GM21423 (cell line): ENCODE results near the gene STPG1.
A peak's percentile ranks its signal among the peaks of the same experiment; 100 is the strongest.

Experiments used
- ATAC-seq: cut with Tn5 transposase; IDR thresholded peaks from one replicate; pipeline ENCODE4 v1.9.1; 2021; ENCODE audit warnings: mild to moderate bottlenecking, moderate library complexity; ENCODE audit not compliant: unreplicated experiment

STPG1 gene

DNA sequence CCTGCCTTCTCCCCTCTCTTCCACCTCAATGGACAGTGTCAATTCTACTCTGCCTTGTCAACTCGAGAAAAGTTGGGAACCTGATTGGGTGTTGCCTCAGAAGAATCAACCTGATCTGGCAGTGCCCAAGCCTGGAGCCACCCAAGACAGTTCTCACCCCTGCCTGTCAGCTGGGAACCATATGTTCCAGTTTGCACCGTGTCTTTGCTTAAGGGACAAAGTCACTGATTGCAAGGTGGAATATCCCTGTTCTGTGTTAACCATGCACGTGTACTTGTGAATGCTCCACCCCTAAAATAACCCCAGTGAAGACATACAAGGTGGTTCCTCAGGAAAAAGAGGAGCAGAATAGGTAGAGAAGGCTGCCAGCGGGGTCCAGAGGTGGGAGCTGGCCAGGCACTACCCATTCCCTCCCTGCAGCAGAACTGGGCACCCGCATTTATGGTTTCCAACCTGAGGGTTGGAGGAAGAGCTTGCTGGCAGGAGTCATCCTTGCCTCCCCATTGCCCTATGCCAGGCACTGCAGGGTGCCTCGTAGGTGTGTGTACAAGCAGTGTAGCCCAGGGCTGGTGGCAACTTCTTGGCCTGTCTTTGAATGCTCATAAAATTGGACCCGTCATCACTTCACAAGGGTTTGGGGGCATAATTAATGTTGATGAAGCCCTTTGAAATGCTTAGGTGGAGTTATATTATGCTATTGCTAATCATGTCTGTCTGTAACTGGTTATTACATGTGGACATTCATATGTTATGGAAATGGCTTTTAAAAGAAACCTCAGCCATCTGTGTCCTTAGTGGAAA lies 13.4 kb upstream of the STPG1 start:
- ATAC-seq = no peak

DNA sequence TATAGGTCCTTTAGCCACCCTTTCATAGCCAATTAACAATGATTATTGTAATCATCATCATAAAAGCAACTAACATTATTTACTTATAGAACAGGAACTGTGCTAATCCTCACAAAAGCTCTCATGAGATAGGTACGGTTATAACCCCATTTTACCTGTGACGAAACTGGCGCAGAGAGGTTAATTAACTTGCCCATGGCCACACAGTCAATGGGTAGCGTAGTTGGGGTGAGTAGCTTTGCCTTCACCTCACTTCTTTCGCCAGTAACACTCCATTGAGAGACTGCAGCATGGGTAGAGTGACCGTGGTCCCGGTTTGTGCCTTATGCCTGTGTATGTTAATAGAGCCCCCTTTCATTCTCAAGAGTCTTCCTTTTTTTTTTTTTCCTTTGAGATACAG lies 12.3 kb upstream of the STPG1 start:
- ATAC-seq = no peak

DNA sequence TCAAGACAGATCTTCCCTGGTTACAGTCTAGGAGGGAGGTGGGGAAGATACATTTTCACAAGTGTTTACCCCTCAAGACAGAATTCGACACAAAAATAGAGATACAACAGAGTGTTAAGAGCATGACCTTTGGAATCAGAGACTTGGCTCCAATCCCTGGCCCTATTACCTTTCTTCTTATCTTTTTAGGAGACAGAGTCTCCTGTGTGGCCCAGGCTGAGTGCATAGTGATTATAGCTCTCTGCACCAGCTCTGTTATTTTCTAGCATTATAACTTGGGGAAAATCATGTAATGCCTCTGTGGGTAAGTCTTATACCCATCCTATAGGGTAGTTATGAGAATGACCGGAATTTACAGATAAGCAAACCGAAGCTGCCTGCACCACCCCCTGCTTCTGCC lies 11.9 kb upstream of the STPG1 start:
- ATAC-seq = no peak

DNA sequence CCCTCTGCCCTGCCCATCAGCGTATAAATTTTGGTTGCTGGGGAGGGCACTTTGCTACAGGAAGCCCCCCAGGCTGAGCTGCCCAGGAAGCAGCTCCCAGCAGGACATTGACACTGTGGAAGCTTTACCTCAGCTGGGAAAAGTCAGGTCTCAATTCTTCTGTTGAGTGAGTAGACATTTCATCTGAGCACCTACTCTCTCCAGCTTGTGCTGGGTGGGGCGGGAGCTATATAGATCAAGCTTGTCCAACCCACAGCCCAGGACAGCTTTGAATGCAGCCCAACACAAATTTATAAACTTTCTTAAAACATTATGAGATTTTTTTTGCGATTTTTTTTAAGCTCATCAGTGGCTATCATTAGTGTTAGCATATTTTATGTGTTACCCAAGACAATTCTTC lies 11.4 kb upstream of the STPG1 start:
- ATAC-seq = no peak

DNA sequence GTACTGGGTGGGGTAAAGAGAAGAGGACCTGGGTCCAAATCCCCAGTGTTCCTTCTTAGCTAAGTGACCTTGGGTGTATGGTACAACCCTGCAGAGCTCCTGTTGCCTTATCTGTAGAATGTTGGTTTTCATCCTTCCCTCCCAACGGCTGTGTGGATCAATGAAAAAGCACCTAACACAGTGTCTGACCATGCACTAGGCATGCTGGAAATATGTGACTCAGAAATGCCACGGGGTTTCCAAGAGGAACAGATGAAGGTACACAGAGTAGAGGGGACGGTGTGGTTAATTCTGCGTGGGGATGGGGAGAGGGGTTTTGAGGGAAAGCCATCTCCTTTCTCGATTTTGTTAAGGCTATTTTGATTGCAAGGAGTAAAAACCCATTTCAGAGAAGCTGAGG lies 10.6 kb upstream of the STPG1 start:
- ATAC-seq = no peak

DNA sequence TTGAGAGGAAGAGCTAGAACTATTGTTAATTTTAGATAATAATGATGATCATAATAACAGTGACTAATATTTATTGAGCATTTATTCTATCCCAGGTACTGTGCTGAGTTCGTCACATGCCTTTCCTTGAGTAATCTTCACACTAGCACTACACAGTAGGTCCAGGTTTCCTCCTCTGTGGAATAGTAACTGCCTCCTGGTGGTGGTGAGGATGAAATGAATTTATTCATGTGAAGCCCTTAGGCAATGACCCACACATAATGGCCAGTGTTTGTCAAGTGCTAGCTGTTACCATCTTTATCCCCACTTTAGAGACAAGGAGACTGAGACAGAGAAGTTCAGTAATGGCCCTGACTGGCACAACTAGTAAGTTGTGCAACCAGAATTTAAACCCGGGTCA lies 7.9 kb upstream of the STPG1 start:
- ATAC-seq = no peak

DNA sequence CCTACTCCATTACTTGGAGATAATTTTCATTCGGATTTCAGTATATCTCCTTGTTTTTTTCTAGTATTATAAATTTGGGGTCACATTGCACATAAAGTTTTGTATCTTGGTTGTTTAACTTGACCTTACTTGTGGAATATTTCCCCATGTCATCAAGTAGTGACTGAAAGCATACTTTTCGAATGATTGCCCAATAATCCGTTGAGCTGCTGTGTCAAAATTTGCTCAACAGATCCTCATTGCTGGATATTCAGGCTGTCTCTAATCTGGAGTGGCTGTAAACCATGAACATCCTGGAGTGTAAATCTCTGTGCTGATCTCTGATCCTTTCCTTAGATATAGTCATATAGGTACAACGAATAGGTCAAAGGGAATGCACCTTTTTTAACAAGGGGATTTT lies 7.0 kb upstream of the STPG1 start:
- ATAC-seq = no peak

DNA sequence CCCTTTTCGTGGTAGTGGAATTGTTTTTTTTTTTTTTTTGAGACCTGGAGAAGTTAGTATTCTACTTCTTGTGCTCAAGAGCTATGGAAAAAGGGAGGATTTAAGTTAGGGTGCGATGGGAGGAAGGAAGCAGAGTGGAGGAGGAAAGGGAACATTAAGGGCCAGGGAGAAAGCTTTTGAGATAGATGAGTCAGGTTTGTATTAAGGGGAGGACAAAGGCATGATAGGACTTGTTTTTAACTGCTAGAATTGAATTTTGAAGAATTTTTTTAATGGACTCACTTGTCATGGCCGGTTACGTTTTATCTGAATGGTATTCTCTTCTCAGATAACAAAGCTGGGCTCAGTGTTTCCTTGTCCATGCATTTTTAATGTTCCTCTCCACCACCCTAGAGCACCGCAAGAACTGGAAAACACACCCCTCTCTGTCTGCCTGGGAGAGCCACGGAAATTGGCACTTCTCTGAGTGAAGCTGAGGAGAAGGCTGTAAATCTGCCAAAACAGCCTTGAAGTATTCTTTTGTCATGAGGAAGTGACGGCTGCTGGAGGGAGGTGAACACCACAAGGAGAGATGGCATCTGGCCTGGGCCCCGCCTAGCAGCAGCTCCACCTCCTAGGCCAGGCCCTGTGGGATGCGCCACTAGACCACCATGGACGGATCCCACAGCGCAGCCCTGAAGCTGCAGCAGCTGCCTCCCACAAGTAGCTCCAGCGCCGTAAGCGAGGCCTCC lies 5.5 kb upstream of the STPG1 start:
- no peak for ATAC-seq

DNA sequence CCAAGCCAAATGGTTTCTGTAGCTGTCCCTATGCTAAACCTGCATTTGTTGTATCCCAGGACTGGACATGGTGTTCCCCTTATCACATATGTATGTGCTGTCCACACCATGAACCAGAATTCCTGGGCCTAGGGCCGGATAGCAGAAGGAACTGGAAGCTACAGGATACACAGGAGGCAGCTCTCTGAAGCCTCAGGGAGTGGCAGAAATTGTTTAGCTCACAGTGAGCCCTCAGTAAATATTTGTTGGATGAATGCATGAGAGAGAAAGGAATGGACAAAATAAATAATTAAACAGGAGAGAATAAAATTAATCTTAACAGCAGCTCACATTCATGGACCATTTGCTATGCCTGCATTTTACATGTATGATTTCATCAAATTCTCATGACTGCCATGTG lies 4.1 kb upstream of the STPG1 start:
- ATAC-seq = no peak

DNA sequence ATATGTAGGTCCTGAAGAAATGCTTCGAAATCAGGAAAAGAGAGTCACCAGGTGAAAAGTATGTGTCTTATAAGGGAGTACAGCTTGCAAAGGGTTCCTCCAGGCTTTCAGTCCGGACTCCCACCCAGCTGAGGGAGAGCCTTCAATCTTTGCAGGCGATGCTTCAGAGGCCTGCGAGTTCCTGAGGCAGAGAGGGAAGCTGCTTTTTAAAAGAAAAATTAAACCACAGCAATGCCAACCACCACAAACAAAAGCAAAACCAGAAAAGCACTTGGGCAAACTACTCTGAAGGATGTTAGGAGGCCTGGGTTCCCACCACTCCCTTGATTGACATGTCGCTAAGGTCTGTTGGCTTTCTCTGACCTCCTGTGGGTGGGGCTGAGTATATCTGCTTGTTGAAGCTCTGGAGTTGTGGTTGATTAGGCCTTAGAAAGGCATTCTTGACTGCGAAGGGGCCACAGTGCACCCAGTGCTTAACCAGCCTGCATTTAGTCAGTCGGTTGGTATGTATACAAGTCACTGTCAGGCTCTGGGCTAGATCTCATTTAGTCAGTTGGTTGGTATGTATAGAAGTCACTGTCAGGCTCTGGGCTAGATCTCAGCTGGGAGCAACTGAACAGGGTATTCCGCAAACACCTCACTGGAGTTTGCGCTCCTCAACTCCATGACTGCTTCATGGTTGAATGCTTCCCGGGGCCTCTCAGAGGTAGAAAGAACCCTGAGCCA lies 3.2 kb upstream of the STPG1 start:
- no peak for ATAC-seq

DNA sequence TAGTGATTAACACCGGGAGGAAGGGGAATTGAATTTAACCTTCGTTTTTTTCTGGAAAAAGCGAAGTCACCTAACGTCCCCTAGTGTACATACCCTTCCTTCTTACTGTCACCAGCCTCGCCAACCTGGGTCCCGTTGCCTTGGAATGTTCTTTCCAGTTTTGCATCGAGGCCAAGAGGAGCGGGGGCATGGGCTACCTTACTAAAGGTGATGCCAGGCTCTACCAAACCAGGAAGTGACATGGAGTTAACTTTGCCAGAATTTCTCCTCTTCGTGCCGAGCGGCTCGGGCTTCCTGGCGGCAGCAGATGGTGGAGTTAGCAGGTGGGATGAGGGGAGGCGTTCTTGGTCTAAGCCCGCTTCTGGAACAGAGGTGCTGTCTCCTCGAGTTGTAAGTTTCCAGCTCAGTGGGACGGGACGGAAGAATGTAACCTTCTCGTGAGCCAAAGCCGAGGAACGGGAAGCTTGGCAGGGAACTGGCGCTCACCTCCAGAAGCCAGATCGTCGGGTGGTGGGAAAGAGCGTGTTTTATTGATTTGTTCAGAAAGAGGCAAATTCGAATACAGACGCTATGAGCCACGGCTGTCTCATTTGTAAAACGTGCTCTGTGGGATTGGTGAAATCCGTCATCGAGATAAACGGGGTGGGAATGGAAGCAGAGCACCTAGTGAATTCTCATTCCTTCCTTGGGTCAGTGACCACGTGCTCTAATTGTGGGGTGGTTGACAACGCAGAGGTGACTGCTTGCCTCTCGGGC lies 2.5 kb upstream of the STPG1 start:
- peak; percentile 5 for ATAC-seq

DNA sequence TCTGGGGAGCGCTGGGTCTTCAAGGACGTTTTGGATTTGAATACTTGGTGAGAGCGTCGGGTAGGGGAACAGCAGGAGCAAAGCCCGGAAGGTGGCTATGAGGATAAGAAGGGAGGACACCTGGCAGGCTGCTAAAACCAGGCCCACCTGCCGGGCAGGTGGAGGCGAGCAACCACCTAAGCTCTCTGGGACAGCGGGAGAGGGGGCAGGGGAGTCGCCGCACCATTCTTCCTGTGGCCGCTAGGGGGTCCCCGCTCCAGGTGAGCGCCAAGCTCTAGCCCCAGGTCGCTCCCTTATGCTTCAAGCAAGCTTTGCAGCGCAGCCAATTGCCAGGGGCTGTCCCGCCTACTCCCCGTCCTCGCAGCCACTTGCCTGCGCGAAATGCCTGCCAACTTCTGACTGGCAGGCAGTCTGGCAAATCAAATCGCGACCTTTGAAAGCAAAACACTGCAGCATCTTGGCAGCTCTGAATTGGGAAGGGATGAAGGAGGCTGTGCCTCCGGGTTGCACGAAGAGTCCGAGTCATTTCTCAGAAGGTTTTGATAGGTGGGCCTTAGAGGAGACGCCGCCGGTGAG lies 1.8 kb upstream of the STPG1 start, which contains the start of gene NIPAL3:
NIPAL3 (plus strand) TSS at position 469 of the 576 bp plus-strand sequence. CDS start 3,746 bp downstream, outside the sequence.
- peak; percentile 93 for ATAC-seq

DNA sequence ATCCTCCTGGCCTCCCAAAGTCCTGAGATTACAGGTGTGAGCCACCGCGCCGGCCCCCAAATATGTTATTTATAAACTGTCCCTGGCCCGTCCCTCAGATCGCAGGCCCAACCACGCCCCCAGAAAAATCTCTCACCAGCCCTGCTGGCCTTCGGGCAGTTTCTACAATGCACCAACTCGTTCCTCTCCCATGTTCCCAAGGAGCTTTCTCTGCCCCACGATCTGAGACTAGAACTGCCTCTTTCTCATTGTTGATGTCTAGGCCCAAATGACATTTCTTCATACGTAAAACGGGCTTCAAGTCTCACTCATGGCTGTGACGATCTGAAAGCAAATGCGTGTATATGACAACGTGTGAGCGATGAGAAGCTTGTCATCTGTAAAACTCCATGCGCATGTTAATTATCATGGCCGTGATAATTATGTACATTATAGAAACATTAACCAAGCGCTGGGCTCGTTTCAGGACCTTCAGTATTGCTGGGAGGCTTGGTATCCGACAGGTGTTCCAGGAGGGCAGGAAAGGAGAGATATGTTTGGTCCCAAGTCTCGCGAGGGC lies 1.3 kb upstream of the STPG1 start:
- no peak for ATAC-seq

DNA sequence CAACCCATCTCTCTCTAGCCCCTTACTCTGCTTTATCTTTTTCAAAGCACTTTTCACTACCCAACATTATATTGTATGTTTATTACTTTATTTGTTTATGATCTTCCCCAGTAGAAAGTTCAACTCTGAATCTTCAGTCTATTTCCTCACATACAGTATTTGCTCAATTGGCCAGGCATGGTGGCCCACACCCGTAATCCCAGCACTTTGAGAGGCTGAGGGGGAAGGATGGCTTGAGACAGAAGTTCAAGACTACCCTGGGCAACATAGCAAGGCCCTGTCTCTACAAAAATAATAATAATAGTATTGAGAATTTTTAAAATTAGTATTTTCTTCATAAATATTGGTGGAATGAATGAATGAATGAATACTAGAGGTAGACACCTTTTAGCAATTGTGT lies 1.2 kb downstream of the STPG1 start:
- ATAC-seq = no peak

DNA sequence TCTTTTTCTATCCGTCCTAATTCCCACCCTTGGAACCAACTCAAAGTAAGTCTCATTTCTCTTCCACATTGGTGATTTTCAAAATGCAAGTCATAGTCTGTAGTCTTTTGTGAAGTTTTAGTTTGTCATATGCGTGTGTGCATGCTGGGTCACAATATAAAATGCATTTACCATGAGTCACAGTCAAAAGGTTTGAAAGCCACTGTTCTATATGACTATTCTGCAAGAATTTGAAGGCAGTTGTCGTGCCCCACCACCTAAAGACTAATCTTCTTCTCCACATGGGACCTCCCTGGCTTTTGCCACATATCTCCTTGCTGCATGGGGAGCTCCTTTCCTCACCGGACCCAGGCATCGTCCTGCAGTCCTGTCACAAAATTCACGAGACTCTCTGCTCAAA lies 1.6 kb downstream of the STPG1 start:
- ATAC-seq = no peak

DNA sequence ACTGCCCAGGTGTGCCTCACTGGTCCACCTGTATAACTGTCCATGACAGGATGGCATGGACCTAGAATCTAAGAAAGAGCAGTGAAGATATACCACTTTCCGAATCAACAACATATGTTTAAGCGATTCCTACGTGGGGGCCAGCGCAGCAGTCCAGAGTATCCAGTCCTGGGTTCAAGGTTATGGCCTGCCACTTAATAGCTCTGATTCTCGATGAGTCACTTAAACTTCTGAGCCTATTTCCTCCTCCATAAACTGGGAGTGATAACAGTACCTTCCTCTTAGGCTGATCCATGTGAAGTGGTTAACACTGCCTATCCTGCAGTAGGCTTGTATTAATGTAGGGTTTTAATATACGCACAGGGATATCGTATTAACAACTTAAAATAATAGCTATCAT lies 2.8 kb downstream of the STPG1 start:
- no peak for ATAC-seq

DNA sequence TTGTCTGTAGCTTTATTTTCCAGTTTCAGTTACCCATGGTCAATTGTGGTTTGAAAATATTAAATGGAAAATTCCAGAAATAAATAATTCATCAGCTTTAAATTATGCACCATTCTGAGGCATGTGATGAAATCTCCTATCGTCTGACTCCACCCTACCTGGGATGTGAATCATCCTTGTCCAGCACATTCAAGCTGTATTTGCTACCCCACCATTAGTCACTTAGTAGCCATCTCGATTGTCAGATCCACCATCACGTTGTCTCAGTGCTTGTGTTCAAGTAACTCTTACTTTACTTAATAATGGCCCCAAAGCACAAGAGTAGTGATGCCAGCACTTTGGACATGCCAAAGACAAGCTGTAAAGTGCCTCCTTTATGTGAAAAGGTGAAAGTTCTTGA lies 4.0 kb downstream of the STPG1 start:
- ATAC-seq = no peak

DNA sequence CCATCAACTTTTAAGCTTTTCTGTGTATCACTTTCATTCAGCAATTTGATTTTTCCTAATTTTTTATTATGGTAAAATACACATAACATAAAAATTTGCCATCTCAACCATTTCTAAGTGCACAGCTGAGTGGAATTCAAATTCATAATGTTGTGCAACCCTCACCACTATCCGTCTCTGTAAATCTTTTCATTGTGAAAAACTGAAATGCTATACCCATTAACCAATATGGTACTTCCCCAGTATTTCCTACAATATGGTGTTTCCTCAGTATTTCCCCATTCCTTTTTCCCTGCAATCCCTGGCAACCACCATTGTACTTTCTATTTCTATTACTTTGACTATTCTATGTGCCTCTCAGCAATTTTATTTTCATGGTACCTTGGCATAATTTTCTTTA lies 6.8 kb downstream of the STPG1 start:
- ATAC-seq = no peak

DNA sequence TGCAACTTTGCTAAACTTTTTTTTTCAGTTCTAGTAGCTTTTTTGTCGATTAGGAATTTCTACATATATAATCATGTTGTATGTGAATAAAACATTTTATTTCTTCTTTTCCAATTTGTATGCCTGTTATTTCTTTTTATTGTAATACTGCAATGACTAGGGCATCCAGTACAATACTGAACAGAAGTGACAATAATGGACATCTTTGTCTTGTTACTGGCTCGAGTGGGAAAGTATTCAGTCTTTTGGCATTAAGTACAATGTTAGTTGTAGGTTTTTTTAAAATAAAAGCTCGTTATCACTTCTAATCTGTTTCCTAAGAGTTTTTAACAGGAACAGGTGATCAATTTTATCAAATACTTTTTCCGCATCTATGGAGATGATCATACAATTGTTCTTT lies 9.8 kb downstream of the STPG1 start:
- no peak for ATAC-seq

DNA sequence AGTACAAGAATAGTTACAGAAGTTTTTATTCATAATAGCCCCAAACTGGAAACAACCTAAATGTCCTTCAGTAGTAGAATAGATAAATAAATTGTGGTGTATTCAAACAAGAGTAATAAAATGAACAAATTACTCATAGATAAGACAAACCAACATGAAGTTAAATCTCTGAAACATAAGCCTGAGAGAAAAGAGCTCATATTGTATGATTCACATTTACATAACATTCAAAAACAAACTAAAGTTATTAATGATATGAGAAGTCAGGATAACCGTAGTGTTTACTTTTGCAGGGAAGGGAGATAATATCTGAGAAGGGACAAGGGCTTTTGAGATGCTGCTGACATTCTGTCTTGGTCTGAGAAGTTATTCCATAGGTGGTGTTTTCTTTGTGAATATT lies 13.5 kb downstream of the STPG1 start:
- ATAC-seq = no peak
